Mesothelial cell of epicardium (in vitro differentiated cells): ENCODE measurements around the gene PGM2. TPM values are rescaled to one million over a fixed set of nuclear protein-coding genes. Genes with fewer than 3 reads are reported as not detected.
"Not testable (repeated sequence)": the region's sequence is repeated elsewhere in the genome, so short reads cannot be mapped to it uniquely, and the experiment has no call there.

Experiments used
- DNase-seq, 2 experiments: peaks; one replicate each; pipeline ENCODE4 v3.0.0; 2021; ENCODE audit warnings: low spot score in 2 of 2; ENCODE audit not compliant: unreplicated experiment in 2 of 2
- H3K27ac Mint-ChIP-seq: 2 replicates; pipeline ENCODE4 v1.8.0; 2021; ENCODE audit warnings: mixed read lengths
- H3K27me3 Mint-ChIP-seq: 2 replicates; pipeline ENCODE4 v1.8.0; 2021; ENCODE audit warnings: low read depth, mixed read lengths
- H3K36me3 Mint-ChIP-seq: 2 replicates; pipeline ENCODE4 v1.8.0; 2021; ENCODE audit warnings: mixed read lengths
- H3K4me1 Mint-ChIP-seq: 2 replicates; pipeline ENCODE4 v1.8.0; 2021; ENCODE audit warnings: mixed read lengths
- H3K4me3 Mint-ChIP-seq: 2 replicates; pipeline ENCODE4 v1.8.0; 2021; ENCODE audit warnings: mild to moderate bottlenecking, moderate library complexity, mixed read lengths
- H3K9me3 Mint-ChIP-seq: 2 replicates; pipeline ENCODE4 v1.8.0; 2021; ENCODE audit warnings: mixed read lengths
- CTCF ChIP-seq: fragments of 200-600 bp; sonication (generic); IDR thresholded peaks from one replicate; pipeline ENCODE4 v1.5.0; 2021; ENCODE audit warnings: antibody characterized with exemption; ENCODE audit not compliant: unreplicated experiment
- total RNA-seq: library from RNA; stranded (reverse); gene quantifications from 3 replicates; pipeline ENCODE4 v1.2.1, GENCODE V29; 2021

The PGM2 gene
- total RNA-seq, 1 donor from 2014 or later, result 16.8 TPM

GRCh38 chr4:37821953-37822605 lies 4.4 kb upstream of the PGM2 start:
- H3K27ac Mint-ChIP-seq, result no peak overlapping the region
- TF ChIP-seq CTCF, result no peak
- H3K4me1 Mint-ChIP-seq, result peaks cover 6% of the 10 kb centered on the region
- no peaks in the 10 kb centered on the region for H3K27me3 Mint-ChIP-seq
- peaks cover 5% of the 10 kb centered on the region for H3K9me3 Mint-ChIP-seq
- no peak for DNase-seq
- H3K36me3 Mint-ChIP-seq, result peaks cover 2% of the 10 kb centered on the region
- H3K4me3 Mint-ChIP-seq, result no peak overlapping the region

GRCh38 chr4:37825501-37825900 lies 985 bp upstream of the PGM2 start:
- H3K4me3 Mint-ChIP-seq, result peak overlapping the region; percentile 80
- H3K27me3 Mint-ChIP-seq, H3K36me3 Mint-ChIP-seq, DNase-seq, H3K9me3 Mint-ChIP-seq: not testable (repeated sequence)
- peak overlapping the region; percentile 90 for H3K27ac Mint-ChIP-seq
- peaks cover 24% of the 10 kb centered on the region for H3K4me1 Mint-ChIP-seq

- peaks cover 10% of the 10 kb centered on the region for H3K36me3 Mint-ChIP-seq
- H3K4me1 Mint-ChIP-seq, result peaks cover 24% of the 10 kb centered on the region
- H3K27me3 Mint-ChIP-seq, result no peaks in the 10 kb centered on the region
- peak overlapping the region; percentile 80 for H3K4me3 Mint-ChIP-seq
- H3K9me3 Mint-ChIP-seq, result no peaks in the 10 kb centered on the region
- no peak for TF ChIP-seq CTCF
- H3K27ac Mint-ChIP-seq, result peak overlapping the region; percentile 90
- peak in 1 of 2 experiments; percentile 38 for DNase-seq
Observed at GRCh38 chr4:37825968-37826294, 555 bp upstream of the PGM2 start.

GRCh38 chr4:37827030-37827685 lies 672 bp downstream of the PGM2 start:
- H3K4me1 Mint-ChIP-seq, result peaks cover 24% of the 10 kb centered on the region
- DNase-seq, result peak in 1 of 2 experiments; percentile 50
- H3K36me3 Mint-ChIP-seq, result peaks cover 19% of the 10 kb centered on the region
- H3K27ac Mint-ChIP-seq, result peak overlapping the region; percentile 66
- TF ChIP-seq CTCF, result no peak
- no peaks in the 10 kb centered on the region for H3K9me3 Mint-ChIP-seq
- peak overlapping the region; percentile 80 for H3K4me3 Mint-ChIP-seq
- H3K27me3 Mint-ChIP-seq, result no peaks in the 10 kb centered on the region

- no peak for TF ChIP-seq CTCF
- Mint-ChIP-seq H3K4me3 (peak overlapping the region; percentile 80), H3K36me3 (peaks cover 24% of the 10 kb centered on the region), H3K27me3 (no peaks in the 10 kb centered on the region), H3K27ac (peak overlapping the region; percentile 7), H3K4me1 (peaks cover 24% of the 10 kb centered on the region), H3K9me3 (no peaks in the 10 kb centered on the region)
- DNase-seq, result no peak
Observed at GRCh38 chr4:37827802-37828321, 1.4 kb downstream of the PGM2 start.

GRCh38 chr4:37828843-37829242 lies 2.4 kb downstream of the PGM2 start:
- TF ChIP-seq CTCF, result no peak
- no peaks in the 10 kb centered on the region for H3K27me3 Mint-ChIP-seq
- peaks cover 28% of the 10 kb centered on the region for H3K36me3 Mint-ChIP-seq
- no peak overlapping the region for H3K27ac Mint-ChIP-seq
- peaks cover 24% of the 10 kb centered on the region for H3K4me1 Mint-ChIP-seq
- no peak overlapping the region for H3K4me3 Mint-ChIP-seq
- no peaks in the 10 kb centered on the region for H3K9me3 Mint-ChIP-seq
- DNase-seq, result no peak
